H1 (cell line): ENCODE results near the gene C3orf22. TPM values are rescaled to one million over a fixed set of nuclear protein-coding genes. Genes with fewer than 3 reads are reported as not detected.
A peak's percentile ranks its signal among the peaks of the same experiment; 100 is the strongest.

ENCODE experiments used
- CTCF ChIA-PET: fragments of 300-600 bp; sonication (Branson Sonifier 250); formaldehyde crosslinking; loops from one replicate; lab custom pipeline; 2021; ENCODE audit not compliant: partially characterized antibody; lab: Charles Lee
- POLR2A ChIA-PET: fragments of 300-600 bp; sonication (Branson Sonifier 250); formaldehyde crosslinking; loops from one replicate; lab custom pipeline; 2021; ENCODE audit warnings: inconsistent platforms; ENCODE audit not compliant: partially characterized antibody; lab: Charles Lee
- DNase-seq, 2 experiments: peaks; one replicate each; pipeline versions ENCODE4 v3.0.0 to v3.0.0-alpha.2; 2010 to 2022; ENCODE audit warnings: low spot score in 2 of 2, low read depth in 1 of 2, mixed read lengths in 1 of 2
- FAIRE-seq: peaks from 2 replicates; lab custom pipeline; 2011; peaks lifted over from hg19 to GRCh38; lab: Jason Lieb, UNC
- H2AFZ ChIP-seq: 2 replicates; pipeline ENCODE4 v1.8.1; 2012; ENCODE audit warnings: low read length, inconsistent platforms
- H2AK5ac ChIP-seq: 2 replicates; pipeline ENCODE4 v1.6.1; 2013; ENCODE audit warnings: low read depth, low read length
- H2BK120ac ChIP-seq: replicated peaks from 2 replicates; pipeline ENCODE3; 2013; ENCODE audit warnings: low read depth, low read length, inconsistent platforms
- H2BK12ac ChIP-seq: 2 replicates; pipeline ENCODE4 v1.6.1; 2013; ENCODE audit warnings: low read depth, low read length
- H2BK15ac ChIP-seq: 2 replicates; pipeline ENCODE4 v1.6.1; 2013; ENCODE audit warnings: low read length
- H2BK20ac ChIP-seq: 2 replicates; pipeline ENCODE4 v1.6.1; 2013; ENCODE audit warnings: low read length
- H2BK5ac ChIP-seq: 2 replicates; pipeline ENCODE4 v1.6.1; 2013; ENCODE audit warnings: low read depth, low read length
- H3K14ac ChIP-seq: 2 replicates; pipeline ENCODE4 v1.6.1; 2013; ENCODE audit warnings: inconsistent platforms; ENCODE audit not compliant: insufficient read length
- H3K18ac ChIP-seq: 2 replicates; pipeline ENCODE4 v1.6.1; 2013; ENCODE audit warnings: low read length; ENCODE audit errors: extremely low read depth
- H3K23ac ChIP-seq: 2 replicates; pipeline ENCODE4 v1.6.1; 2013; ENCODE audit warnings: inconsistent platforms; ENCODE audit not compliant: insufficient read length
- H3K23me2 ChIP-seq: 2 replicates; pipeline ENCODE4 v1.6.1; 2013; ENCODE audit warnings: low read depth, low read length
- H3K27ac ChIP-seq: 2 replicates; pipeline ENCODE4 v1.6.1; 2011; ENCODE audit warnings: low read depth, low read length, inconsistent platforms
- H3K27me3 ChIP-seq, 4 experiments: replicated peaks in 1 of 4; 1 replicate in 1 of 4; 2 replicates in 3 of 4; pipeline versions ENCODE4 v1.6.1 to v1.8.1; 2011 to 2013; ENCODE audit warnings: low read length in 3 of 4, mild to moderate bottlenecking in 3 of 4, inconsistent platforms in 2 of 4, mixed read lengths in 2 of 4, moderate library complexity in 1 of 4; ENCODE audit not compliant: control insufficient read depth in 3 of 4, insufficient read depth in 3 of 4; ENCODE audit errors: extremely low read depth in 1 of 4
- H3K36me3 ChIP-seq, 4 experiments: 2 replicates each; pipeline versions ENCODE4 v1.6.1 to v1.8.1; 2011 to 2013; ENCODE audit warnings: mild to moderate bottlenecking in 4 of 4, low read length in 3 of 4, moderate library complexity in 2 of 4, control low read depth in 1 of 4, inconsistent platforms in 1 of 4; ENCODE audit not compliant: insufficient read depth in 4 of 4, control insufficient read depth in 2 of 4
- H3K4ac ChIP-seq: replicated peaks from 2 replicates; pipeline ENCODE3; 2013; ENCODE audit warnings: low read length, low read depth, mixed read lengths, inconsistent platforms; ENCODE audit not compliant: insufficient read length
- H3K4me1 ChIP-seq, 4 experiments: replicated peaks in 1 of 4; 1 replicate in 1 of 4; 2 replicates in 3 of 4; pipeline versions ENCODE4 v1.6.1 to v1.8.1; 2011 to 2013; ENCODE audit warnings: low read length in 3 of 4, inconsistent platforms in 2 of 4, mixed read lengths in 1 of 4; ENCODE audit not compliant: insufficient read depth in 4 of 4, control insufficient read depth in 3 of 4
- H3K4me2 ChIP-seq, 2 experiments: 2 replicates each; pipeline versions ENCODE4 v1.6.1 to v1.8.1; 2011 to 2013; ENCODE audit warnings: low read depth in 2 of 2, low read length in 2 of 2, control low read depth in 1 of 2, inconsistent platforms in 1 of 2, mild to moderate bottlenecking in 1 of 2; ENCODE audit not compliant: insufficient read depth in 1 of 2
- H3K4me3 ChIP-seq, 4 experiments: fragments of 200-600, 300-600 bp in 1 of 4; sonication (generic), shearing (Covaris generic), sonication (Bioruptor Twin) in 1 of 4; 2 replicates each; pipeline versions ENCODE4 v1.5.1 to v1.8.1; 2011 to 2016; ENCODE audit warnings: low read length in 4 of 4, low read depth in 3 of 4, control low read depth in 2 of 4, inconsistent platforms in 2 of 4, mild to moderate bottlenecking in 2 of 4, mixed read lengths in 1 of 4, moderate library complexity in 1 of 4; ENCODE audit not compliant: insufficient read depth in 2 of 4; ENCODE audit errors: extremely low read depth in 1 of 4
- H3K56ac ChIP-seq: replicated peaks from 2 replicates; pipeline ENCODE3; 2013; ENCODE audit warnings: low read depth, mild to moderate bottlenecking, mixed read lengths, low read length, inconsistent platforms; ENCODE audit not compliant: insufficient read length
- H3K79me1 ChIP-seq: 2 replicates; pipeline ENCODE4 v1.6.1; 2013; ENCODE audit warnings: low read depth, low read length, control low read depth
- H3K79me2 ChIP-seq, 2 experiments: 2 replicates each; pipeline versions ENCODE4 v1.6.1 to v1.8.1; 2012 to 2013; ENCODE audit warnings: low read length in 2 of 2, mild to moderate bottlenecking in 2 of 2, inconsistent platforms in 1 of 2; ENCODE audit not compliant: insufficient read depth in 2 of 2, control insufficient read depth in 1 of 2
- H3K9ac ChIP-seq, 4 experiments: replicated peaks in 1 of 4; 1 replicate in 1 of 4; 2 replicates in 3 of 4; pipeline versions ENCODE4 v1.6.1 to v1.8.1; 2011 to 2013; ENCODE audit warnings: low read depth in 3 of 4, low read length in 3 of 4, control low read depth in 2 of 4, mild to moderate bottlenecking in 2 of 4, moderate library complexity in 2 of 4, inconsistent platforms in 1 of 4; ENCODE audit errors: extremely low read depth in 1 of 4
- H3K9me3 ChIP-seq, 2 experiments: 2 replicates each; pipeline versions ENCODE4 v1.6.1 to v1.8.1; 2012 to 2013; ENCODE audit warnings: mild to moderate bottlenecking in 2 of 2, moderate library complexity in 2 of 2, control low read depth in 1 of 2, inconsistent platforms in 1 of 2, low read depth in 1 of 2, low read length in 1 of 2, mixed read lengths in 1 of 2; ENCODE audit not compliant: insufficient read depth in 2 of 2
- H4K20me1 ChIP-seq, 2 experiments: replicated peaks in 1 of 2; 2 replicates each; pipeline versions ENCODE3 to v1.8.1; 2011 to 2013; ENCODE audit warnings: inconsistent platforms in 2 of 2, low read length in 2 of 2, mild to moderate bottlenecking in 1 of 2; ENCODE audit not compliant: insufficient read depth in 2 of 2, control insufficient read depth in 1 of 2
- H4K5ac ChIP-seq: 2 replicates; pipeline ENCODE4 v1.6.1; 2013; ENCODE audit warnings: low read length, low read depth, mixed read lengths, inconsistent platforms; ENCODE audit not compliant: insufficient read length
- H4K8ac ChIP-seq: 2 replicates; pipeline ENCODE4 v1.8.0; 2013; ENCODE audit warnings: mild to moderate bottlenecking, moderate library complexity, low read length, inconsistent platforms; ENCODE audit not compliant: insufficient read depth; ENCODE audit errors: extremely low read depth
- H4K91ac ChIP-seq: replicated peaks from 2 replicates; pipeline ENCODE3; 2013; ENCODE audit warnings: low read length, mixed read lengths, inconsistent platforms; ENCODE audit not compliant: insufficient read length
- FOSL1 ChIP-seq: IDR thresholded peaks from 2 replicates; pipeline ENCODE4 v1.6.1; 2011; ENCODE audit warnings: mild to moderate bottlenecking, low read depth, low read length, moderate library complexity; ENCODE audit not compliant: insufficient read depth
- MAFK ChIP-seq: IDR thresholded peaks from 2 replicates; pipeline ENCODE4 v1.6.1; 2012; ENCODE audit warnings: low read depth, mild to moderate bottlenecking, improper control_type of control experiment, low read length
- SP2 ChIP-seq: IDR thresholded peaks from 2 replicates; pipeline ENCODE4 v1.6.1; 2012; ENCODE audit warnings: mild to moderate bottlenecking, low read length, inconsistent platforms
- WGBS, 2 experiments: shearing (Covaris generic) in 1 of 2; methylation state at CpG; one replicate each; pipeline versions ENCODE4 v1.1.6 to v1.1.7; 2013 to 2015; ENCODE audit warnings: low lambda C conversion rate in 2 of 2, mixed read lengths in 2 of 2, inconsistent platforms in 1 of 2, low coverage in 1 of 2, missing lambda C conversion rate in 1 of 2; ENCODE audit not compliant: insufficient replicate concordance in 2 of 2, insufficient coverage in 1 of 2, insufficient read length in 1 of 2; ENCODE audit errors: extremely low coverage in 1 of 2, missing lambda C conversion rate in 1 of 2; 5-methylcytosine and 5-hydroxymethylcytosine counted together
- polyA plus RNA-seq, 7 experiments: library from polyadenylated mRNA; depleted of rRNA in 3 of 7; stranded (reverse) in 5 of 7; unstranded in 2 of 7; fragments of >200 nt in 5 of 7; fragments of 200-250 nt in 2 of 7; gene quantifications; 1 replicate in 5 of 7; 2 replicates in 1 of 7; 4 replicates in 1 of 7; pipeline versions ENCODE4 v1.2.1 to v1.2.3, GENCODE V29; 2011 to 2013; ENCODE audit warnings: missing spikeins in 2 of 7, mixed read lengths in 2 of 7
- total RNA-seq: library from RNA; stranded (reverse); fragmentation: NEBNext Ultra II Directional; extraction: Animal tissue kit (Norgen Biotek cat#: 25700); gene quantifications from 2 replicates; pipeline ENCODE4 v1.2.1, GENCODE V29; 2021
- TF ChIP-seq, protein P1 (sequence below): IDR thresholded peaks from 2 replicates; pipeline ENCODE4 v1.6.1; 2012; ENCODE audit warnings: inconsistent platforms

The C3orf22 gene
- total and polyA plus RNA-seq, 2 of the 8 experiments (the other 6 are each of a cell fraction or from before 2014, with no cell fraction given): not detected

DNA sequence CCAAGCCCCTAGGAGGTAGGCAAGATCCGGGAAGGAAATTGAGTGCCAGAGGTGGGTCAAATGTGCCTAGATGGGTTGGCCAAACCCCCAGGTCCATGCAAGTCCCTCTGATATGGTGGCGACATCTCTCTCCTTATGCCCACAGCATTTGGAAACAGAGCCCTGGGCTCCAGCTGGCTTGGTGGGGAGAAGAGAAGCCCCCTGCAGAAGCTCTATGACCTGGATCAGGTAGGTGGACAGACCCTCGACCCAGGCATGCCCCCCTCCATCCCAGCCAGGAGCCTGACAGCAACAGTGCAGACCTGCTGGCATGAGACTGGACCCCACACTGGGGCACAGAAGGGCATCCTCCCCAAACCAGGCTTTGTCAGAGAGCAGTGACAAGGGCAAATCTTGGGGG is 22.6 kb downstream of the C3orf22 start:
- no peak overlapping the region for H2BK12ac ChIP-seq
- ChIA-PET POLR2A (interaction anchor here (1.0 kb wide), 1 partner anchor 11 kb away, joined by 3 read pairs; no protein-coding TSS in a partner anchor), CTCF (interaction anchor here (1.4 to 1.8 kb wide), 2 partner anchors 11 to 13 kb away, joined by 4 to 5 read pairs; no protein-coding TSS in a partner anchor)
- no peak overlapping the region for H3K18ac ChIP-seq
- H3K23me2 ChIP-seq: peaks cover 7% of the 10 kb centered on the region; the same call in 1 of the 2 replicates
- no peak overlapping the region for H3K4ac ChIP-seq
- no peak overlapping the region for H4K91ac ChIP-seq
- H3K27ac ChIP-seq: no peak overlapping the region
- no peaks in the 10 kb centered on the region for H3K36me3 ChIP-seq
- no peaks in the 10 kb centered on the region for H3K79me2 ChIP-seq
- H2AK5ac ChIP-seq: no peak overlapping the region
- no peak overlapping the region for H2BK120ac ChIP-seq
- 67% methylated on average over 3 of the region's 3 CpGs; no CpG with 5 or more reads in 1 of the 2 experiments for WGBS, 2 experiments
- no peak overlapping the region for H2BK20ac ChIP-seq
- peaks cover 0 to 5% of the 10 kb centered on the region in 2 experiments for H4K20me1 ChIP-seq
- H3K9ac ChIP-seq: no peak overlapping the region
- FAIRE-seq (no peak), DNase-seq (no peak)
- no peak overlapping the region for H3K14ac ChIP-seq
- no peak overlapping the region for H3K56ac ChIP-seq
- no peak overlapping the region for H2AFZ ChIP-seq
- H3K79me1 ChIP-seq: no peaks in the 10 kb centered on the region
- no peaks in the 10 kb centered on the region for H3K27me3 ChIP-seq
- no peak overlapping the region for H3K23ac ChIP-seq
- H4K8ac ChIP-seq: peak overlapping the region; percentile 77; the same call in 1 of the 2 replicates
- H3K4me1 ChIP-seq: no peaks in the 10 kb centered on the region
- no peak overlapping the region for H2BK15ac ChIP-seq
- no peak overlapping the region for H3K4me2 ChIP-seq
- H4K5ac ChIP-seq: no peak overlapping the region
- H3K9me3 ChIP-seq: no peaks in the 10 kb centered on the region
- H3K4me3 ChIP-seq: no peak overlapping the region
- H2BK5ac ChIP-seq: no peak overlapping the region
- TF ChIP-seq MAFK (no peak), SP2 (no peak), FOSL1 (no peak)
- TF ChIP-seq, protein P1, sequence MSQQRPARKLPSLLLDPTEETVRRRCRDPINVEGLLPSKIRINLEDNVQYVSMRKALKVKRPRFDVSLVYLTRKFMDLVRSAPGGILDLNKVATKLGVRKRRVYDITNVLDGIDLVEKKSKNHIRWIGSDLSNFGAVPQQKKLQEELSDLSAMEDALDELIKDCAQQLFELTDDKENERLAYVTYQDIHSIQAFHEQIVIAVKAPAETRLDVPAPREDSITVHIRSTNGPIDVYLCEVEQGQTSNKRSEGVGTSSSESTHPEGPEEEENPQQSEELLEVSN: no peak
